HG02763 (cell line): ENCODE measurements around the gene OBSL1.

ENCODE experiments used
- ATAC-seq: cut with Tn5 transposase; IDR thresholded peaks from one replicate; pipeline ENCODE4 v1.9.1; 2021; ENCODE audit warnings: mild to moderate bottlenecking, moderate library complexity; ENCODE audit not compliant: unreplicated experiment

OBSL1 gene

DNA sequence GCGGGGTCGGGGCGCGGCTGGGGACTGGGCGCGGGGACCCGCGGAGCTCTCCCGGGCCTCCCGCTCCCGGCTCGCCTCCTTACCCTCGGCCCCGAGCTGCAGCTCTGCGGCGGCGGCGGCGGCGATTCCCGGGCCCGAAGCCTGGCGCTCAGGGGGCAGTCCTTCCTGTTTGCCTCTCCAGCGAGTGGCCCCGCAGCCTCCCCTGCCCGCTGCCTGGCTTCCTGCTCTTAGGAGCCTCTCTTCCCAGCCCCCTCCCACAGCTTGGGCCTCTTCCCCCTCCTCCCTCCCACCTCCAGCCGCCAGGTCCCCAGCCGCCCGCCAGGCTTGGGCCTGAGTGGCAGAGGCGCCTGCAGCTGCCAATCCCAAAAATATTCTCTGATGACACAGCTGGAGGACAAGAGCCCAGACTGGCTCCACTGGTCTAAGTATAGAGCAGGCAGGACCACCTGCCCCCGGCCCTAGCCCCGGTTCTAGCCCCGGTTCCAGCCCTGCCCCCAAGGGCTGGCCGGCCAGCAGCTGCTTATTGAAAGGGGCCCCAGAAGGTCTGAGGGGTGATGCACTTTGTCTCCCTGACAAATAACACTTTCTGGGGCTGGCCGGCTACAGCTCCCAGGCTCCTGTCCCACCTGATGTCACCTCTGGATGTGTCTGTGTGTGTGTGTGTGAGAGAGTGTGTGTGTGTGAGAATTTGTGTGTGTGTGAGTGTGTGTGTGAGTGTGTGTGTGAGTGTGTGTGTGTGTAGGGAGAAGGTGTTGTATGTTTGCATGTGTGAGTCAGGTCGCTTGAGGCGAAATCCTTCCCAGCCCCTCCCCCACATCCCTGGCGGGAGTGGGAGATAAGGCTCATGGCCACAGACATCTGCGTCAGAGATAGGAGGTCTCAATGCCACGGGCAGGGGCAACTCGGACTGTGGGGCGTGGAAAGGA is at the start of gene OBSL1:
Gene OBSL1 (minus strand): TSS at position 229 of the 926 bp plus-strand sequence. CDS start 307 bp downstream, outside the sequence.
- ATAC-seq: no peak

DNA sequence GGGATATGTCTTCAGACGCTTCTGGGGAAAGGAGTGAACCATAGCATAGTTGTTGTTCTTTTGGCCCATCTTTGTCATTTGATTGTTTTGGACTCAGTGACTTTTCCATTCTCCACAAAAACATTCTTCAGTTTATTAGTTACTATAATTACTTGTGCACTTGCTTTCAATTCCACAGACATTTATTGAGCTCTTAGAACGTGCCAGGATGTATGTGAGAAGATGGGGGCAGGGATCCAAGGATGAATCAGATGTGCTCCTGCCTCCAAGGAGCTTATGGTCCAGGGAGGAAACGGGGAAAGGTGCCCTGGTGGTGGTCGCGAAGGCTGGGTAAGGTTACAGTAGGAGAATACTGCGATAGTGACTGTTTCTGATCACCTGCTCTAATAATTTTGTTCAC is 49.2 kb upstream of the OBSL1 start:
- no peak for ATAC-seq

DNA sequence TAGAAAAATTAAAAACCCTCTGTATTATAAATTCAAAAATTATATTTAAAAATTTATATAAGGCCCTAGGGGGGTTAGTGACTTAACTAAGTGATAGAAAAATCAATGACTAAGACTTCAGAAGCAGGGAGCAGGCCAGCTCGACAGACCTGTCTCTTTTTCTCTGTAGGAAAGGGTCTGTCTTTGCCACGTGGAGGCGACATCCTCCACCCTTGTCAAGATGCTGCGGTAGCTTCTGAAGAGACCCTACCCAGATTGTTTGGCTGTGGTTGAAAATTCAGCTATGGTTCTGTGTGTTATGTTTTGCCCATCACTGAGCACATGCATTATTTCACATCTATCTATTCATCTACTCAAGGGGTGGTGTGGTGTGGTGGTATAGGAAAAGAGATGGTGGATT is 47.9 kb upstream of the OBSL1 start:
- no peak for ATAC-seq

DNA sequence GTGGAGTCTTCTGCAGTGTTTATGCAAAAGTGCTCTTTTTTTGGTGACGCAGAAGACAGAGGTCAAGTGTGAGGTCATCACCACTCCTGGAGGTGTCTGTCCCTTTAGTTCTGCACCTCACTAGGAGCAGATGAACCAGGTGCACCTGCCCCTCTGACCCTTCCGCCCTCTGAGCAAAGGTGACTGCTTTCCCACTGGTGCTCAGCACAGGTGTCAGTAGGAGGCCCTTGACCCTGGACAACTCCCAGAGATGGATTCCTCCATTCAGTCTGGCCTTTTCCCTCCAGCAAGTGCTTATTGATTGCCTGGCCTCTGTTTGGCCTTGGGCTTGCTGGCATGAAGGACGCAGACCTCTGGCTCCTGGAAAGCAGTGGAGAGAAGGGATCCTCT is 47.4 kb upstream of the OBSL1 start:
- ATAC-seq: no peak

DNA sequence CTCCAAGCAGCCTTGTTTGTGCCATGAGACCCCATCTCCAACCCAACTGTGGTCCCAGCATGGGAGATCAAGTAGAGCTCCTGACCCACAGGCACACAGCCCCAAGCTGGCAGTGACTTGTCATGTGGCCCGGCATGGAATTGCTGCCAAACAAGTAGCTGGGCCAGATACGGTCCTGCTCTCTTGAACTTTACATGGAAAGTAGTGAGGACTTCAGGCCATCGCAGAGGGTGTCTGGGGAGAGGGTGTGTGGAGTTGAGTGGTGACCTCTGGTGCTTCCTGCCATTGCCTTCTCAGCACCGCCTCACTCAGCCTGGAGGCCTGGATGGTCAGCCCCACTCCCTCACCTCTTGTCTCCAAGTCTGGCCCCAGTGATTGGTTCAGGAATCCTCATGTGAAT is 45.2 kb upstream of the OBSL1 start:
- ATAC-seq: no peak

DNA sequence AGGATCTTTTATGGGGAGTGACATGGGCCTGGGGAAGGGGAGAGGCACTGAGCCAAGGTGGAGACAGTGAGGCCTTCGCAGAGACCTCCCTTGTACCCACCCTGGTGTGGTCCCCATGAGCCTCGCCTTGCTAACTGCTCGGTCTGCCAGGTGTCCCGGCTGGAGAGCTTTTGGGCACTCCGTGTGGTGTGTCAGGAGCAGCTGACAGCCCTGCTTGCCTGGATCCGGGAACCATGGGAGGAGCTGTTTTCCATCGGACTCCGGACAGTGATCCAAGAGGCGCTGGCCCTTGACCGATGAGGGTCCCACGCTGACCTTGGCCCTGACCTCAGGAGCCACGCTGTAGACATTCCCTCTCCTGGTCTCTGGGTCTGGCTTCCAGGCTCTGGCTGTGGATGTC is 44.6 kb upstream of the OBSL1 start:
- ATAC-seq: no peak

DNA sequence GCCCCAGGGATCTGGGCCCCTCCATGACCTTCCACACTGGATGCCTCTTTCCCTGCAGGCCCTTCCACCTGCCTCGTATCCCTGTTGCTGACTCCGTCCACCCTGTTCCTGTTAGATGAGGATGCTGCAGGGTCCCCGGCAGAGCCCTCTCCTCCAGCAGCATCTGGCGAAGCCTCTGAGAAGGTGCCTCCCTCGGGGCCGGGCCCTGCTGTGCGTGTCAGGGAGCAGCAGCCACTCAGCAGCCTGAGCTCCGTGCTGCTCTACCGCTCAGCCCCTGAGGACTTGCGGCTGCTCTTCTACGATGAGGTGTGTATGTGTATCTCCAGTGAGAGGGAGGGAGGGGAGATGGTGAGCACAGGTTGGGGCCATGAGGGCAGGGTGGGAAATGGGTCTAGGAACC is 43.7 kb upstream of the OBSL1 start:
- no peak for ATAC-seq

DNA sequence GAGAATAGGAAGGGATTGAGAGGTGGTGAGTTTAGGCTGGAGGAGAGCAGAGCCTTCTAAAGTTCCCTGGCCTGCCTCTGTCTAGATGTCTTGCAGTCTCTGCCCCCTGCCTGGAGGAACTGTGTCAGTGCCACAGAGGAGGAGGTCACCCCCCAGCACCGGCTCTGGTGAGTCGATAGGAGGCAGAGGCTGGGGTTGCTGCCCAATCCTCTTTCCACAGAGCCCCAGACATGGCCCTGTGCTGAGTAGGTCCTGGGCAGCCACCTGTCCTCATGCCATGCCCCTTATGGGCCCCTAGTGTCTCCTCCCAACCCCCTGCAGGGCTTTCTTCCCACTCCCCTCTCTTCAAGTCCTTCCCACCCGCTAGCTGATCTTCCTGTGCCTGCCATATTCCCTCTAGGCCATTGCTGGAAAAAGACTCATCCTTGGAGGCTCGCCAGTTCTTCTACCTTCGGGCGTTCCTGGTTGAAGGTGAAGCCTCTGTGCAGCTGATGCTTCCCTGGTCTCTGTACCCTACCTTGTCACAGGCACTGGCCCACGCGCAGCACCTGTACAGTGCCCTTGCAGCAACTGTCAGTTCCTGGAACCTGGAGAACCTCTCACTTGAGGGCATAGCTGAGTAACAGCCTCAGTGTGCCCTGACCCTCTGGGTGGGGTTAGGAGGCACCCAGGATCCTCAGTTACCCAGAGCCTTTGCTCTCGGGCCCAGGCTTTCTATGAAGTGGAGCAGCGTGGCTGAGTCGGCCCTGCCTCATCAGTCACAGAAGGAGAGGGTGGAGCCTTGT is 42.9 kb upstream of the OBSL1 start:
- ATAC-seq: no peak

DNA sequence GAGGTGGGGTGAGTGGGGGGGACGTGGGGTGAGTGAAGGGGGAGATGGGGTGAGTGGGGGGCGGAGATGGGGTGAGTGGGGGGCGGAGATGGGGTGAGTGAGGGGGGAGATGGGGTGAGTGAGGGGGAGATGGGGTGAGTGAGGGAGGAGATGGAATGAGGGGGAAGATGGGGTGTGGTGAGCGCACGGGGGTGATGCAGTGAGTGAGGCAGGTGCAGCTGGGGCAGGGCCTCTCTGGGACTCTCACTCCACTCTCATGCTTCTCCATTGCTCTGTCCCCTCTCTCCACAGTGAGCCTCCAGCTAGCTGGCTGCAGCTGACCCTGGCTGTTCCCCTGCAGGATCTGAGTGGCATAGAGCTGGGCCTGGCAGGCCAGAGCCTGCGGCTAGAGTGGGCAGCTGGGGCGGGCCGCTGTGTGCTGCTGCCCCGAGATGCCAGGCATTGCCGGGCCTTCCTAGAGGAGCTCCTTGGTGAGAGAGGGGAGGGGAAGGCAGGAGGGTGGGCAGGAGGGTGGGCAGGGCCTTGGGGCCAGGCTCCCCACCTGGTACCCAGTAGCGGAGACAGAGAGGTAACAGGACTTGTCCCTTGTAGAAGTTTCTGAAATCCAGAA is 42.2 kb upstream of the OBSL1 start:
- no peak for ATAC-seq

DNA sequence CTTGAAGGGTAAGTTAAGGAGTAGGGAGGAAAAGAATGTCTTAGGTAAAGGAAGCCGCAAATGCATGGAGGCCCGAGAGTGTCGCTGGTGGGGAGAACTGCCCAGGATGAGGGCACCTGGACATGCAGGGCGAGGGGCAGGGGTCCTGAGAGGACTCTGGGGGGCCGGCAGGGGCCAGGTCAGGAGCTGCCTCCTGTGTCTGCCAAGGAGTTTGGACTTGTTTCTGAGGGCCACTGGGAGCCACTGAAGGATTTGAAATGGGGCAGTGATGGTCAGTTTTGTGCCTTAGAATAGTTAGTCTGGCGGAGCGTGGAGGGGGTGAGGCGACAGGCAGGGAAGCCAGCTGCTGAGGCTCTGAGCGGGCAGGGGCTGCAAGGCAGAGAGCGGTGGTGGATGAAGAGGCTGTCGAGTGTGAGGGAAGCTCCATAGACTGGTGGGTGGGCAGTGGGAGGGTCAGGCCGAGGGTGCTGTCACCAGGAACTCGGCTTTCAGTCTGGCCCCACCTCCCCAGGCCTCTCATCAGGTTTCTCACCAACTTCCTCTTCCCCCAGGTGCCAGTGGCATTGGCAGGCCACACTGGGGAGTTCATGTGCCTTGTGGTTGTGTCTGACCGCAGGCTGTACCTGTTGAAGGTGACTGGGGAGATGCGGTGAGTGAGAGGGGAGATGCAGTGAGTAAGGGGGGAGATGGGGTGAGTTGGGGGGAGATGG is 41.4 kb upstream of the OBSL1 start:
- peak; percentile 38 for ATAC-seq

DNA sequence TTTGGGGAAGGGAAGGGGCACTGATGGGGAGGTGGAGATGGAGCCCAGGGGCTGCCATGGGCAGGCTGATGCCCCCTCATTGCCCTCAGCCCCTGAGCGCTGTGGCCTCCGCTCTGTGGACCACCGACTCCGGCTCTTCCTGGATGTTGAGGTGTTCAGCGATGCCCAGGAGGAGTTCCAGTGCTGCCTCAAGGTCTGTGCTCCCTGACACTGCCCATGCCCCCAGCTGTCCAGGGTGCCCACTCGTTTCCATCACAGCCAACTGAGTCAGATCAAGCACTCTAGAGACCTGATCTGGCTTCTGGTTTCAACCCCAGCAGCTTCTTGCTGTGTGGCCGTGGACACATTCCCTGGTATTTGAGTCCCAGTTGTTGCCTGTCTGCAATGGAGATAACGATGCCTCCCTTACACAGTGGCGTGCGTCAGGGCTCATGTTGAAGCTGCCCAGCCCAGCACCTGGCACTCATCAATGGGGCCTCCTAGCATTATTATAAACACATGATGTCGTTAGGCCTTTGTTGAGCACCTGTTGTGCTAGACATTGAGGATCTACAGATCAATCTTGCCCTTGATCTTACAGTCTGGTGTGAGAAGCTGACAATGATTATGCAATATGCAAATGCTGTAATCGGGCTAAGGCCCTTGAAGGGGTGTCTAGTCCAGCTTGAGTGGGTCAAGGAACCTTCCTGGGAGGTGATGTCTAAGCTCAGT is 40.7 kb upstream of the OBSL1 start:
- no peak for ATAC-seq

DNA sequence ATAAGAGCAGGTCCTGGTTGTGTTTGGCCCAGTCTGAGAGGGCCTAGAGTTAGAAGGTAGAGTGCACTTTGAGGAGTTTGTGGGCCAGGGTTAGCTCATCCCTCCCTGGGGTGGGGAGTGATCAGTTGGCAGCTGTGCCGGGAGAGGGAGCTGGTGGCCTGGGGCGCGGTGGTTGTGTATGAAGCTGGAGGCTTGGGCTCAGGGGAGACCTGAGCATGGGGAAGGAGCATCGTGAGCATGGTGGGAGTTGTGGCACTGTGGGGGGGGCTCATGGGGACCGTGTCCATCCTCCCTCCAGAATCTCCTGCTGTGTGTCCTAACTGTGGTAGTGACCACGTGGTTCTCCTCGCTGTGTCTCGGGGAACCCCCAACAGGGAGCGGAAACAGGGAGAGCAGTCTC is 40.0 kb upstream of the OBSL1 start:
- ATAC-seq: no peak

DNA sequence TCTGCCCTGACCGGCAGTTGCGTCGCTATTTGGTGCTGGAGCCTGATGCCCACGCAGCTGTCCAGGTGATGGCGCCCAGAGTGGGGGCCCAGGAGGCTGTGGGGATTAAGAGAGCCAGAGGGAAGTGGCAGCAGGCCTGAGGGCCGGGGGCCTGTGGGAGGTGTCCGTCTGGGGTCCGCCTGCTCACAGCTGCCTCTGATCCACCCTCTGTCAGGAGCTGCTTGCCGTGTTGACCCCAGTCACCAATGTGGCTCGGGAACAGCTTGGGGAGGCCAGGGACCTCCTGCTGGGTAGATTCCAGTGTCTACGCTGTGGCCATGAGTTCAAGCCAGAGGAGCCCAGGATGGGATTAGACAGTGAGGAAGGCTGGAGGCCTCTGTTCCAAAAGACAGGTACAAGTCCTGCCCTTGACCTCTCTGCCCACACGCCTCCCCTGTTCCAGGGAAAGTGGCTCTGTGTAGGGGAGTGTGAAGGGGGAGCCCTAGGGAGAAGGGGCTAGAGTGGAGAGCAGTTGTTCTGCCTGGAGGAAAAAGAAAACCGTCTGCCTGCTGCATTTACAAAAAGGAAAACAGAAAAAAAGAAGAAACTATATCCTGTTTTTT is 37.9 kb upstream of the OBSL1 start:
- ATAC-seq: no peak

DNA sequence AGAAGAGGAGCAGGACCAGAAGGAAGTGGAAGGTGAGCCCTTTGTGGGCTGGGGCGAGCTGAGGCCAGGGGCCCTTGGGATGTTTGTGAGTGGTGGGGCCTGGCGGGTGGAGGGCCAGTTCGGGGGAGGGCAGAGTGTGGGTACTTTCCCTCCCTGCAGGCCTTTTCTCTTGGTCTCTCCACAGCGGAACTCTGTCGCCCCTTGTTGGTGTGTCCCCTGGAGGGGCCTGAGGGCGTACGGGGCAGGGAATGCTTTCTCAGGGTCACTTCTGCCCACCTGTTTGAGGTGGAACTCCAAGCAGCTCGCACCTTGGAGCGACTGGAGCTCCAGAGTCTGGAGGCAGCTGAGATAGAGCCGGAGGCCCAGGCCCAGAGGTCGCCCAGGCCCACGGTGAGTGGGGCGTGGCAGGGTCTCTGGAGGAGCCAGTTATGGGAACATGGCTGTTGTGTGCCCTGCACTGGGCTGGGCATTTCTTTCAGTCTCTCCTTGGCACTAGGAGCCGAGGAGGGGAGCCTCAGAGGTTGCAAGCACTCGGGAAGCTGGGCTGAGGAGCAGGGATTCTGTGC is 37.1 kb upstream of the OBSL1 start:
- no peak for ATAC-seq

DNA sequence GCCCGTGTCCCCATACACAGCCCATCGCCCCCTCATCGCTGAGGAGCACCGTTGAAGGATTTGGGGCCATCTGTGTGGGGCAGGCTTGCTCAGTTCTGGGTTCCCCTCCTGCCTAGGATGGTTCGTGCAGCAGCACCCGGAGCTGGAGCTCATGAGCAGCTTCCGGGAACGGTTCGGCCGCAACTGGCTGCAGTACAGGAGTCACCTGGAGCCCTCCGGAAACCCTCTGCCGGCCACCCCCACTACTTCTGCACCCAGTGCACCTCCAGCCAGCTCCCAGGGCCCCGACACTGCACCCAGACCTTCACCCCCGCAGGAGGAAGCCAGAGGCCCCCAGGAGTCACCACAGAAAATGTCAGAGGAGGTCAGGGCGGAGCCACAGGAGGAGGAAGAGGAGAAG is 36.6 kb upstream of the OBSL1 start:
- no peak for ATAC-seq

DNA sequence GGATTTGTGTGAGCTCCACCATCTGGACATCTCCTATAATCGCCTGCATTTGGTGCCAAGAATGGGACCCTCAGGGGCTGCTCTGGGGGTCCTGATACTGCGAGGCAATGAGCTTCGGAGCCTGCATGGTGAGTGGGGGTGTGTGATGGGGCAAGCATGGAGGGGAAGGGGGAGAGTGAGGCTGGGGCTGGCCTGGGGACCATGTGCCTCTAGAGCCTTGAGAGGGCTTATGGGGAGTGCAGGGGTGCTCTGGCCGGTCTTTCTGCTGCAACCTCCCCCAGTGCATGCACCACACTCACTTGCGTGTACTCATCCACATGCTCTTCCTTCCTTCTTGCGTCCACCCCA is 34.2 kb upstream of the OBSL1 start:
- ATAC-seq: no peak

DNA sequence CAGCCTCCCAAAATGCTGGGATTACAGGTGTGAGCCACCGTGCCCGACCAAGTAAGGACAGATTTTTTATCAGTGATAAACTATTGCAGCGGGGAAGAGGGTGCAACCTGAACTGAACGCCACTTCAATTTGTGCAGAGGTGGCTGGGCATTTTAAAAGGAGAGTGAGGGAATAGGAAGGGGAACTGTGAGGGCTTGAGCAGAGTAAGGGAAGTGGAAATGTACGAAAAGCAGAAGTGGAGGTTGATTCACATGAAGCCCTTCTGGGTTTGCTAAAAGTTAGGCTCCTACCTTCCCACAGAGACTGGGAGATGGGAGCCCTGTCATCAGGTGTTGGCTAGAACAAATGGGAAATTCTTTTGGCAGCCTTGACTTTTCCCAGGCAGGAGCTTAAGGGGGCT is 32.4 kb upstream of the OBSL1 start:
- no peak for ATAC-seq

DNA sequence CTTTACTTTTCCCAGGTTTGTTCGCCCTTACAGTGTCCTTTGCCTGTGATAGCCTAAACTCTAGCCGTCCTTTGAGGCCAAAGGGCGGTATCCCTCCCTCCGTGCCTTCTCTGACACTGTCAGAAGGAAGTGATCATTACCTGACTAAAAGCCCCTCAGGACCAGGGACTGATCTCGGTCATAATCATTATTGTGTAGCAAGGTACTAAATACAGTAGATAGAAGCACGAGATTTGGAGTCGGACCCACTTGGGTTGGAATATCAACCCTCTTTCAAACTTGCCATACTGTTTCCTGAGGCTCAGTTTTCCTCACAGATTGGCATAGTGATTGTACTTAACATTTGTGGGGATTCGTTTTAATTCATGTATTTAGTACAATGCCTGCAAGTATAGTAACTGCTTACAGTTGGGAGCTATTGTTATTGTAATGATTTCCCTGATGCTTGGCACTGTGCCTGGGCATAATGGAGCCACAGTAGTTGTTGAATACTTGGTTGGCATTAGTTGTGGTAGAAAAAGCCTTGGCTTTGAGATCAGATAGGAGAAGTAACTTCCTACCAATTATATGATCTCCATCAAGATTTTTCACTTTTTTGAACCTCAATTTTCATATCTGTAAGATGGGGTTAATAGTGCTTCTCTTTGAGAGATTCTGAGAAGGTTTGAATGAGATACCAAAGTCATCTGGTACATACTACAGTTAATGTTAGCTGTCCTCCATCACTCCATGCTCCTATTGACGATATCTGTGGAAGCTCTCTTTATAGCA is 27.2 kb upstream of the OBSL1 start:
- ATAC-seq: no peak
